PFSK-1 (cell line): ENCODE measurements around the gene DRGX.

Source experiments
- FOXP2 ChIP-seq: optimal IDR thresholded peaks from 2 replicates; pipeline ENCODE3; 2011; ENCODE audit warnings: borderline replicate concordance, control low read depth, inconsistent platforms; ENCODE audit not compliant: insufficient read depth; ENCODE audit errors: extremely low read length, extremely low read depth
- POLR2AphosphoS5 ChIP-seq: IDR thresholded peaks from 2 replicates; pipeline ENCODE4 v1.6.1; 2012; ENCODE audit warnings: low read depth, mild to moderate bottlenecking, control low read depth, low read length, moderate library complexity
- REST ChIP-seq, 2 experiments: IDR thresholded peaks; 2 replicates each; pipeline versions ENCODE4 v1.6.1 to v1.8.0; 2011 to 2012; ENCODE audit warnings: low read depth in 2 of 2, low read length in 2 of 2, control low read depth in 1 of 2, inconsistent platforms in 1 of 2, mild to moderate bottlenecking in 1 of 2, moderate library complexity in 1 of 2; ENCODE audit not compliant: insufficient read depth in 1 of 2
- SIN3A ChIP-seq: IDR thresholded peaks from 2 replicates; pipeline ENCODE4 v1.6.1; 2012; ENCODE audit warnings: mild to moderate bottlenecking, low read length, moderate library complexity, borderline replicate concordance; ENCODE audit not compliant: insufficient read depth
- TAF1 ChIP-seq: IDR thresholded peaks from 2 replicates; pipeline ENCODE4 v1.6.1; 2012; ENCODE audit warnings: low read length, control low read depth, borderline replicate concordance; ENCODE audit not compliant: insufficient read depth

Gene DRGX

GRCh38 chr10:49384268-49384953 lies 11.5 kb downstream of the DRGX start:
- TF ChIP-seq FOXP2 (no peak), SIN3A (no peak), POLR2AphosphoS5 (no peak), TAF1 (no peak), REST (IDR thresholded peaks at IDR 0.05; ENCODE audit: insufficient read depth in 1 of 2, low read depth in 2 of 2, low read length in 2 of 2) (no peak)

- TF ChIP-seq FOXP2 (no peak), REST (IDR thresholded peaks at IDR 0.05; ENCODE audit: insufficient read depth in 1 of 2, low read depth in 2 of 2, low read length in 2 of 2) (no peak), POLR2AphosphoS5 (no peak), TAF1 (no peak), SIN3A (no peak)
Observed at GRCh38 chr10:49383853-49384252, 12.0 kb downstream of the DRGX start.

- TF ChIP-seq TAF1 (no peak), REST (IDR thresholded peaks at IDR 0.05; ENCODE audit: insufficient read depth in 1 of 2, low read depth in 2 of 2, low read length in 2 of 2) (no peak)
Observed at GRCh38 chr10:49382826-49383225, 13.1 kb downstream of the DRGX start.

GRCh38 chr10:49382226-49382625 lies 13.7 kb downstream of the DRGX start:
- TF ChIP-seq TAF1 (no peak), SIN3A (no peak), FOXP2 (no peak), POLR2AphosphoS5 (no peak), REST (IDR thresholded peaks at IDR 0.05; ENCODE audit: insufficient read depth in 1 of 2, low read depth in 2 of 2, low read length in 2 of 2) (no peak)

- no peak for TF ChIP-seq SIN3A
Observed at GRCh38 chr10:49381111-49381900, 14.6 kb downstream of the DRGX start.
